Measurements from ENCODE around the gene CRYBG2.
"Not testable (repeated sequence)": the region's sequence is repeated elsewhere in the genome, so short reads cannot be mapped to it uniquely, and the experiment has no call there.

Gene CRYBG2

DNA sequence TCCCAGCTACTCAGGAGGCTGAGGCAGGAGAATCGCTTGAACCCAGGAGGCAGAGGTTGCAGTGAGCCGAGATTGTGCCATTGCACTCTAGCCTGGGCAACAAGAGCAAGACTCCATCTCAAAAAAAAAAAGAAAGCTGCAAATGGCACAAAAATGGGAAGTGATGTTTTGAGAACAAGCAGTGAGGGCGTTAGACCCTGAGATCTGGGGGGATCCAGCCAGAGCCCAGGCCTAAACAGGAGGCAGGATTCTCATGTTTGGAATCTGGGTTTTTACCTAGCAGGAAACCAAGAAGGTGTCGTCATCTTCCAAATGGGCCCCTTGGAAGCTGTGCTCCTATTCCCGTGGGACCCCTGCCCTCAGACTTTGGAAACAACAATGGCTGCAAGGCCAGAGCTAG, 61.2 kb downstream of the CRYBG2 start:
- not testable (repeated sequence) for DNase-seq

DNA sequence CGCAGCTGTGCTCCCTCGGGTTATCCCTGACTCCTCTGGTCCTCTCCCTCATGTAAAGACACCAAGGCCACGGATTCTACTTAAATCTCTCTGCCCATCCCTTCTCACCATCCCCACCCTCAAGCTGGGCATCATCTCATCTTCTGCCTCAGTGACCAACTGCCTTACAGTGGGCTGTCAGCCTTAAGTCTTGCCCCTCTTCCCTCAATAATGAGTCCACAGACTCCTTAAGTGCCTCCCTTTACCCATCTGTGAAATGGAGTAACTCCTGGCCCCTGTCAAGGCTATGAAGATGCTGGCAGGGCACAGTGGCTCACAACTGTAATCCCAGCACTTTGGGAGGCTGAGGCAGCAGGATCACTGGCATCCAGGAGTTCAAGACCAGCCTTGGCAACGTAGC, 62.0 kb downstream of the CRYBG2 start:
- DNase-seq = no peak

- DNase-seq = no peak
Measured at GRCh38 chr1:26291433-26291832, 62.5 kb downstream of the CRYBG2 start.

- DNase-seq = no peak
Measured at GRCh38 chr1:26290882-26291261, 63.1 kb downstream of the CRYBG2 start.

- peak; percentile 78 for DNase-seq
Measured at GRCh38 chr1:26290122-26290881, 63.6 kb downstream of the CRYBG2 start.

- peak; percentile 68 for DNase-seq
Measured at GRCh38 chr1:26289158-26290059, 64.5 kb downstream of the CRYBG2 start.

DNA sequence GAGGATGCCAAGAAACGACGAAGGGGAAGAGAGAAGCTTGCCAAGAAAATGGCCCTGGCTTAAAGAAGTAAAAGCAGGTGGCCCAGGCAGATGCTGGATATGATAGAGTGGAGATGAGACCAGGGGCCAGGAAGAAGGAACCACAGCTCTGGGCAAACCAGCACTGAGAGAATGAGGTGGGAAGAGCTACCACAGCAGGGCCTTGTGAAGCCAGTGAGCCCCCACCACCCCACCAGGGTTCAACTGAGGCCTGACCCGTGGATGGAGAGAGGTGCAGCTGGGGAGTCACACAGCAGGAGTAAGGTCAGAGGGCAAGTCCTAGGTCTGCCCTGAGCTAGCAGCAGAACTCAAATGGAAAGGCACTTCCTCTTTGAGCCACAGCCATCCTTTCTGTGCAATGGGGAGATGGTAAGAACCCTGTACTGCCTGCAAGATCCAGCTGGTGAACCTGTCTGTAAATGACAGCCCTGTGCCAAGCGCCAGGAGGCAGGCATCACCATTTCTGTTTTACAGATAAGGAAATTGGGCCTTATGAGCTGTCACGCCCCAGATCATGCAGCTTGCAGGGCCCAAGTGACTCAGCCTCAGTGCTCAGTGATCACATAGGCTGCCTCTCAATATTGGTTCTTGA, 65.5 kb downstream of the CRYBG2 start:
- DNase-seq = peak; percentile 80

- no peak for DNase-seq
Measured at GRCh38 chr1:26287811-26288210, 66.1 kb downstream of the CRYBG2 start.

DNA sequence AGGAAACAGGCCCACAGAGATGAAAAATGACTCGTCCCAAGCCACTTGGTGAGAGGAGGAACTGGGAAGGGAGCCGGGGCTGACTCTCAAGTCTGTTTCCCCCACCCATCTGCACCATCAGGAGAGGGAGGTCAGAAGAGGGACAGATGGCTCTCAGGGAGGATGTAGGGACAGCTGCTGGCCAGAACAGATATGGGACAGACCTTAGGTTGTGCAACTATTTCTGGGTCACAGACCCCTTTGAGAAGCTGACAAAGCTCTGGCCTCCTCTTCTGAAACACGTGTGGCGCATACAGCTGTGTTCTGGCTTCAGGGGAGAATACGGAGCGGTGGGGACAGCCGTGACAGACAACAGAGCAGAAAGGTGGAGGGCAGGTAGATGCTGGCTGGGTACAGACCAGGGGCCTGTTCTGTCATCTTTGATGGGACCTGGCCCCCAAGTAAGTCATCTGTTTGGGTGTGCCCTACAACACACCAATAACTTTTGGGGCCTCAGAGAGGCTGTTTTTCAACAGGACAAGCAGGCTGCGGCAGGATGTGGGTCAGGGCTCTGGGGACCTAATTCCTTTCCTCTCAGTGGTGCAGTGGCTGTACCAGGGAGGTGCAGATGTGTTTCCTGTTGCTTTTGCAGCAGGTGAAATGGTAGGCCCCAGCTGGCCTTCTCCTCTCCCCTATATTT, 66.8 kb downstream of the CRYBG2 start:
- DNase-seq = peak; percentile 73

- no peak for DNase-seq
Measured at GRCh38 chr1:26286064-26286416, 67.9 kb downstream of the CRYBG2 start.

- DNase-seq = no peak
Measured at GRCh38 chr1:26285366-26286063, 68.4 kb downstream of the CRYBG2 start.

DNA sequence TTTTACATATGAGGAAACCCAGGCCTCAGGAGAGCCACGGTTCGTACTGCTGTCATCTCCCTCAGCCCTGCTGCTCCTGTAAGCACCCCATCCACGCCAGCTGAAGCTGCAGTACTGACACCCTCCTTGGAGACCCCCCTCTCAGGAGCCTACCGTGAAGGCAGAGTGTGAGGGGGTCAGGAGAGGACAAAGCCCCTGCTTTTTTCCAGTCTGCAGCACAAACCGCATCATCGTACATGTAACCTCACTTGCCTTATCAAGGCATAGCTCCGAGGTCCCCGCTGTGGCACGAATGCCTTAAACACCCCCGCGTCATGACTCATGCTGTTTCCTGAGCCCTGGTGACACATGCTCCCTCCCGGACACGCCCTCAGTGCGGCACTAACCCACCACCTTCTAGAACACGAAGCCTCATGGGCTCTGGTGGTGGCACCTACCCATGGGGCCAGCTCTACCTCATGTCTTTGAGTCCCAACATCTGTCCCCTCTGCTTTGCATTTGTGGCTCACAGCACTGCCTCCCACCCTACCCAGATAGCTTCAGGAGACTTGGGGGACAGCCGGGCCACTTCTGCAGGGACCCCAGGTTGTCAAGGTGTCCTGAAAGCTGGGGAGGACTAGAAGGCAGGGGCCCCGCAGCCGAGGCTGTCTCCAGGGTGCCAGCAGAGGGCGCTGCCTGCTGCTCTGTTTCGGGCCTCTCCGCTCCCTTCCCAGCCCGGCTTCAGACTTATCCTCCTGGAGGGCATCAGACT, 69.2 kb downstream of the CRYBG2 start:
- DNase-seq = peak; percentile 92

DNA sequence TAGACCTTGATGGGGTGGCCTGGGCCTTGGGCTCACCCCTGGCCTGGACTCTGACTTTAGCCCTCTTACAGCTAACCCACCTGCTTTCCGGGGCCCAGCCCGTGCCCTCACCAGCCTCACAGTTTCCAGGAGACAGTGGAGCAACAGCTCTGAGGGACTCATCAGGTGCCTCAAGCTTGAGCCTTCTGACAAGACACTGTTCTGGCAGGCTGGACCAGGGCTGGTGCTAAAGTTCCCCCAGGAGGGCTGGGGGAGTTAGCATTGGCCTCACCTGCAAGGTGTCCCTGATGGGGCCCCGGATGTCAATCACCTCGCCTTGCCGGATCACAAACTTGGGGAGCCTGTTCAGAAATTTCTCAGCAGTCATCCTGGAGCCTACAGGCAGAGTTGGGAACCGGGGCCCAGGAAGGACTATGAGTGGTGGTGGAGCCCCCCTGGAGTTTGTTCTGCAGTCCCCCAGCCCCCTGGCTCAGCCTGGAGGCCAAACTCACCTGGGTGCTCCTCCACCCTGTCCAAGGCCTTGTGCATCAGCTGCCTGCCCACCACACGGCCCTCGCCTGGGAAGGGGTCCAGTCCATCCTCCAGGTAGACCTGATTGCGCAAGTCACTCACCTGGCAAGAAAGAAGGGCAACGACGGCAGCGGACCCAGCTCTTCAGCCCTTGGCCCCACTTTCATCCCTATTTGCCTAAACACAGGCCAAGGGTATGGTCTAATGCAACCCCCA, 69.9 kb downstream of the CRYBG2 start:
- DNase-seq = no peak

DNA sequence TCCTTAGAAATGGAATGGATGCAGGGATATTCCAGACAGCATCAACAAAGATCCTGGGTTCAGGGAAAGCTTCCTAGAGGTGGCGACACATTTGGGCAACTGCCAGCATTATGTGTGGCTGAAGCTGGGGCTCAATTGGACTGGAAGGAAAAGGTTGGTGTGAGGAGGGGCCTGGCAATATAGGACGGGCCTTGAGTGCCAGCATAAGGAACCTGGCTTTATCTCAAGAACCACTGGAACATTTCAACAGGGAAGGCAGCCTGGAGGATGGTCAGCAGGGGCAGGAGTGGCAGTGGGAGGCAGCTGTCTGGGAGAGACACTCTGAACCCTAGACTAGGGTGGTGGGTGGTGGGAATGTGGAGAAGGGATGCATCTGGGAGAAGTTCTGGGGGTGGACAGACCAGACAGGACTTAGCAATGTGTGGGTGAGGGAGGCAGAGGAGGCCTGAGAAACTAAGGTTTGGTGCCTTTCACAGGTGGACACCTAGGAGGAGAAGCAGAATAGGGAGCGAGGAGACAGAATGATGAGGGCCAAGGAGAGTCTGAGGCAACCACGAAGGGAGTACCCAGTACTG, 70.6 kb downstream of the CRYBG2 start:
- DNase-seq = no peak

DNA sequence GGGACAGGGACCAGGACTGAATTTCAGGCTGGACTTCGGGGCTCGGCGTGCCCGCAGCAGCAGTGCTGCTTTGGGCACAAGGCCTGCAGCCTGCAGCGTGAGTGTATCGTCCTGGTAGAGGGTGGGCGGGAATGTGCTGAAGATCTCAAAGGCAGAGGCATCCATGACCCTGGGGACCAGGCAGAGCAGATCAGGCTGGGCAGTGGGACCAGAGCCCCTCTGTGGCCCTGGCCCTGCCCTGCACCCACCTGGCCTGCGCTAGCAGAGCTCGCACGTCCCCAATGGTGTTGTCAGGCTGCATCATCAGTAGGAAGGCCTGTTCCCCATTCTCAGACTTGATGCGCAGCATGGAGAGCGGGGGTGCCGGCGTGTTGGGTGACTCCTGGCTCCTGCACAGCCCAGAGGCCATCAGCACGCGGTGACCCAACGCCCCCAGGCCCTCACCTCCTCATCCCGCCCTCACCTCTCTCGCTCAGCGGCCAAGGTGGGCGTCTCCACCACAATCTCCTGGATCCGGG, 71.5 kb downstream of the CRYBG2 start:
- DNase-seq = no peak

DNA sequence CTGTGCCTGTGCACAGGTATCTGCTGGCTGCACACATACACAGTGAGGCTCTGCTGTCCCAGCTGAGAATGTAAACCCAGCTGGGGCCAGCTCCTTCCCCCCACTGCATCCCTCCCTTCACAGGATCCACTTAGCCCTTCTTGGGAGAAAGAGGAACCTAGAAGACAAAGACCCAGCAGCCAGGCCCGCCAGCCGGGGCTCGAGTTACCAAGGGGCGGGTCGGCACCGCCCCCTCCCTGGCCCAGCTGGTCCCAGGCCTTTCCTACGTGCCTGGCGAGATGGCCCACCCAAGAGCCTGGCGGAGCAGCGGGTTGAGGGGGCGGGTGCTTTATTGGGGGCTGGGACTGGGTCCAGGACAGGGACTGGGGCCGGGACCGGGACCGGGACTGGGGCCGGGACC, 72.0 kb downstream of the CRYBG2 start:
- no peak for DNase-seq

DNA sequence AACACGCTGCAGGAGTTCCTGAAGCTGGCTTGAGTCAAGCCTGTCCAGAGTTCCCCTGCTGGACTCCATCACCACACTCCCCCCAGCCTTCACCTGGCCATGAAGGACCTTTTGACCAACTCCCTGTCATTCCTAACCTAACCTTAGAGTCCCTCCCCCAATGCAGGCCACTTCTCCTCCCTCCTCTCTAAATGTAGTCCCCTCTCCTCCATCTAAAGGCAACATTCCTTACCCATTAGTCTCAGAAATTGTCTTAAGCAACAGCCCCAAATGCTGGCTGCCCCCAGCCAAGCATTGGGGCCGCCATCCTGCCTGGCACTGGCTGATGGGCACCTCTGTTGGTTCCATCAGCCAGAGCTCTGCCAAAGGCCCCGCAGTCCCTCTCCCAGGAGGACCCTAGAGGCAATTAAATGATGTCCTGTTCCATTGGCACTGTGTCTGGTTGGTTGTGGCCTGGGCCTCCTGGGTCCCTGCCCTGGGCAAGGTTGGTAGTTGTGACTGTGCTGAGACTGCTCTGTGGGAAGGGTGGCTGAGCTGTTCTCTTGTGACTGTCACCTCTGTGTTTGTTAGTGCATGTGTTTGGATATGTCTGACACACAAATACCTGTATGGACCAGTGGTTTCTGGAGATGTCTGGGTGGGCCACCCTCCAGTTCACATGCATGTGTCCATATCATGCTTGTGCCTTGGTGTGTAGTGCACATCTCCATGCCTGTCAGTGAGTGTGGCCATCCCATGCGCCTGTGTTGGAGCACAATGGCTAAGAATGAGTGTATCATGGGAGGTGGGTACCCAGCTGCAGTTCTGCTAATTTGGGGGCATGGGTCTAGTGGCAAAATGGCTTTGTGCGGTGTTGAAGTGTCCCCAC, 72.6 kb downstream of the CRYBG2 start:
- DNase-seq = no peak

DNA sequence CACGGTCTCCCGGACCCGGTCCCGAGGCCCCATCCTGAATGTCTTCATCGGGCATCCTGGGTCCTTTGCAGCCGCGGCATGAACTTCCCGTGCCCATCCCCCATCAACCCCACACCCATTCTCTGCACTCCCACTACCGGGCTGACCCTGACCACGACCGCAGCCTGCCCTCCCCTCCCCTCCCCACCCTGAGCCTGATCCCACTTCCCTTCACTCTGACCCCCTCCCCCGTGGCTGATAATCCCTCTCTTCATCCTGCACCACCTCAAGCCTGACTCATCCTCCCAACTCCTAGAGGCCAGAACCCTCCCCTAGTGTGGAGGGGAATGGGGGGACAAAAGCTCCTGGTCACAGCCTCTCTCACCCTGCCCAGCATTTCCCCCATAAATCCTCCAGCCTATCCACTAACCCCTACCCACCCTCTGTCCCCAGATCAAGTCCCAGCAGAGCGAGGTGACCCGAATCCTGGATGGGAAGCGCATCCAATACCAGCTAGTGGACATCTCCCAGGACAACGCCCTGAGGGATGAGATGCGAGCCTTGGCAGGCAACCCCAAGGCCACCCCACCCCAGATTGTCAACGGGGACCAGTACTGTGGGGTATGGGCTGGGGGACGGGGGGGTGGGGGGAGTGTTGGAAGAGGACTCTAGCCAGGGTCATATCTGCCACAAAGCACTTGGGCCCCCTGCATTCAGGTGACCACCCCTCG, 73.4 kb downstream of the CRYBG2 start:
- DNase-seq = no peak

All from suppressor macrophage treated with lipopolysaccharide for 4 hours (primary cell).